ENCODE results near the gene ATP6V0E1.

The ATP6V0E1 gene

DNA sequence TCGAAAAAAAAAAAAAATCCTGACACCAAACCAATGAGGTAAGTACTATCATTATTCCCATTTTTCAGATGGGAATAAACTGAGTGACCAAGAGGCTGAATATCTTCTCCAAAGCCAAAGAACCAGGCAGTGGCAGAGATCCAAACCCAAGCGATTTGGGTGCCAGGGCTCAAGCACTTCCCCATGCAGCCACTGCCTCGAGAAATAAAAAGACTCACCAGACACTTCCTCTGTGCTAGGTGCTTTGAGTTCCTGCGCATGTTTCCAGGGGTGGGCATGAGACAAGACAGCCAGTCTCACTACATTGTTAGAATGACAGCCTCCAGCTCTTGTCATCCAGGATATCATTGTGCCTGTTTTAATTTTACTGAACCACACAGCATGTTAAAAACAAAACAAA, 26.6 kb upstream of the ATP6V0E1 start:
- DNase-seq (ENCODE audit: low spot score): no peak

DNA sequence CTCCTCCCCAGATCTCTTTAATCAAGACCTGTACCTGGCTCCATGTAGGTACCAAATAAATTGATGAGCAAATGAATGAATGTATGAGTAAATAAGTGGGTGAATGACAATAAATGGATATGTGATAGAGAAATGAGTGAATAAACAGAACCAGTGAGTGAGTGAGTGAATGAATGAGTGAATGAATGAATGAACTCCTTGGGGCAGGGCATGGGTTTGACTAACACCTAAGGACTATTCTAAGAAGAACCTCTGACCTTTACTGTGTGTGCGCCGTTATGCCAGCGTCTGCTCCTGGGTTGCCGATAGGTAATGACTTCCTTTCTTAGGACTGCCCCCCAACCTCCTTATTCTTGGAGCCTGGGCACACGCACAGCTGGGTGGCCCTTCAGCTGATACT, 26.1 kb upstream of the ATP6V0E1 start:
- DNase-seq (ENCODE audit: low spot score): no peak

DNA sequence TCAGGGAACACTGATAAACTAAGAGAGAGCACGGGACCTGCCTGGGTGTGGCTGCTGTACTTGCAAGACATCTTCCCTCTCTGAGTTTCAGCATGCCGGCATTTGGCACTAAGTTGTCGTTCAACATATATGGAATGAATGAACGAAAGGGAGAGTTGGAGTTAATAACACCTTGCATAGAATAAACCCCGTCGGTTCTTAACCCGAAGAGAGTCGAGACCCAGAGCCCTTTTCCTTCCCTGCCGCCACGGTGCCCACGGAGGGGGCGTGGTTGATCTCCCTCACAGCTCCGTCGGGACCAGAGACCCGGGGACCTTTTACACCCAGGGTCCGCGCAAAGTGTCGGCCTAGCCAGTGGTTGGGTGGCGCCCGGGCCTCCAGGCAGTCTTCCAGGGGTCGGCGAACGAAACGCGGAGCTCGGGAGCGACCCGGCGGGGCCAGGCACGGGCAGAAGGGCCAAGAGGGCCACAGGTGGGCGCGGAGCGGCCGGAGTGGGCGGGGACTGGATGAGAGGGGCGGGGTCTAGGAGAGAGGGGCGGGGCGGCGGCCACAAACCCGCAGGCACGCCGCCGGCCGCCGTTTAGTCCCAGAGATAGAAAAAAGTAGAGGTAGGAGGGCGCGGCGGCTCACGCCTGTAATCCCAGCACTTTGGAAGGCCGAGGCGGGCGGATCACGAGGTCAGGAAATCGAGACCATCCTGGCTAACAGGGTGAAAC, 25.1 kb upstream of the ATP6V0E1 start:
- peak; percentile 89 for DNase-seq (ENCODE audit: low spot score)

DNA sequence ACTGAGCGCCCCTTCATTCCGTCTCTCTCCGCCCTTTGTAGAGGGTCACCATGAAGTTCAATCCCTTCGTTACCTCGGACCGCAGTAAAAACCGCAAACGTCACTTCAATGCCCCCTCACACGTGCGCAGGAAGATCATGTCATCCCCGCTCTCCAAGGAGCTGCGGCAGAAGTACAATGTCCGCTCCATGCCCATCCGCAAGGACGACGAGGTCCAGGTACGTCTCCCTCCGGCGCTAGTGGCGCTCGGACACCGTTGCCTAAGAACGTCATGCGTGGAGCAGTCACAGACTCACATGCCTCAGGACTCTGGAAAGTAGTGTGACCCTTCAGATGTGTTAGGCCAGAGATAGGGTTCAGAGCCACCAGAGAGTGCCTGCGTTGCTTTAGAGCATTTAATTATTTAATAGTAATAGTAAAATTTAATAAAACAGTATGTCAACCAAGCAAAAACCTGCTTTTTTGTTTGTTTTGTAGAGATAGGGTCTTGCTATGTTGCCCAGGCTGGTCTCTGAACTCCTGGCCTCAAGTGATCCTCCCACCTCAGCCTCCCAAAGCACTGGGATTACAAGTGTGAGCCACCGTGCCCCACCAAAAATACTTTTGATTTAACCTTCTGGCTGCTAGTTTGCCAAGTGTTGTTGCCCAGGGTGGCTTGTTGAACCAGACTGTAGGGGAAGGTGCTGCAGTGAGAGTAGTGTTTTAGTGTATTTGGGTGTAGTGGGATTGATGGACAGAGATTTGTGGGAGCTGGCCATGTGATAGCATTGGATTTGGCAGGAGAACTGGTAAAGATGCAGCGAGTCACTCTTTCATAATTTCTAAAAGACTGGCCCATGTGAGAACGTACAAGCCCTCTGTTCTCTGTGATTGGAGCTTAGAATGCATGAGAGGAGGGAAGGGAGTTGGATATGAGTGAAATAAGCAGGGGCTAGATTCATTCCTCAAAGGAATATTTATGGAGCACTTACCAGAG, 23.5 kb upstream of the ATP6V0E1 start:
- no peak for DNase-seq (ENCODE audit: low spot score)

DNA sequence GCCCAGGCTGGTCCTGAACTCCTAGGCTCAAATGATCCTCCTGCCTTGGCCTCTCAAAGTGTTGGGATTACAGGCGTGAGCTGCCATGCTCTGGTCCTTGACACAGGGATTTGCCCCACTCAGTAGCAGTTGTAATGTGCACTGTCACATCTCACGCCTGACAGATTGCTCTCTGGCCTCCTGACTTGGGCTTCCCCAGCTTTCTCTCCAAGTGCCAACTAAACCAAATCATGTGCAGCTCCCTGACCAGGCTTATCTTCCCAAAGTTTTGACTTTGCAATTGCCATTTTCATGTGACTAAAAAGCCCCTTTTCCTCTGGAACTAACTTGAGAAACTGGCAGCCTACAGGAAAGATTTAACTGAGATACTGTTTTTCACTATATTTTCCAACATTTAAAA, 13.7 kb upstream of the ATP6V0E1 start:
- no peak for DNase-seq (ENCODE audit: low spot score)

DNA sequence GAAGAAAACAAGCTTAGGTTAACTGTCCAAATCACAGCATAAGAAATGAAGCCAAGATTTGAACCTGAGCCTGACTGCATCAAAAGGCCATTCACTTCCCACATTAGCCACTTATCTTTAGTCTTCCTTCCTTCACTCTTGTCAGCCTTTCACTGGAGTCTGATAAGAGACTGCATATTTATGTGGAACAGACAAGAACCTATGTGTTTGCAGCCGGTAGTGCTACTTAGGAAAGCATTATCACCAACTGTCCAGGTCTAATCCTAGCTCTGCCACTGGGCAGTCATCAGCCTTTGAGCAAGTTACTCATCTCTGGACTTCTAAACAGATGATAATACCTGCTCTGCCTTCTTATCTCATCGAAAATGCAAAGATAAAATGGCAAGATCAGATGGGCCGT, 12.1 kb upstream of the ATP6V0E1 start:
- DNase-seq (ENCODE audit: low spot score): no peak

DNA sequence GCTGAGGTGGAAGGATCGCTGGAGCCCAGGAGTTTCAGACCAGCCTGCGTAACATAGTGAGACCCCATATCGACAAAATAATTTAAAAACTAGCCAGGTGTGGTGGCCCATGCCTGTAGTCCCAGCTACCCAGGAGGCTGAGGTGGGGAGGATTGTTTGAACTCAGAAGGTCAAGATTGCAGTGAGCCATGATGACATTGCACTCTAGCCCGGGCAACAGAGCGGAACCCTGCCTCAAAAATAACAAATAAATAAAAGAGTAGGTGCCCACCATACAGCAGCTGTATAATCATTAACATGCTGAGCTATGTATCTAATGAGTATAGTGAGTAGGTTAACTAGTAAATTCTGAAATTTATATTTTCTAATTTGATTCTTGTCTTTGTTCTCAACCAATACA, 11.0 kb upstream of the ATP6V0E1 start:
- no peak for DNase-seq (ENCODE audit: low spot score)

DNA sequence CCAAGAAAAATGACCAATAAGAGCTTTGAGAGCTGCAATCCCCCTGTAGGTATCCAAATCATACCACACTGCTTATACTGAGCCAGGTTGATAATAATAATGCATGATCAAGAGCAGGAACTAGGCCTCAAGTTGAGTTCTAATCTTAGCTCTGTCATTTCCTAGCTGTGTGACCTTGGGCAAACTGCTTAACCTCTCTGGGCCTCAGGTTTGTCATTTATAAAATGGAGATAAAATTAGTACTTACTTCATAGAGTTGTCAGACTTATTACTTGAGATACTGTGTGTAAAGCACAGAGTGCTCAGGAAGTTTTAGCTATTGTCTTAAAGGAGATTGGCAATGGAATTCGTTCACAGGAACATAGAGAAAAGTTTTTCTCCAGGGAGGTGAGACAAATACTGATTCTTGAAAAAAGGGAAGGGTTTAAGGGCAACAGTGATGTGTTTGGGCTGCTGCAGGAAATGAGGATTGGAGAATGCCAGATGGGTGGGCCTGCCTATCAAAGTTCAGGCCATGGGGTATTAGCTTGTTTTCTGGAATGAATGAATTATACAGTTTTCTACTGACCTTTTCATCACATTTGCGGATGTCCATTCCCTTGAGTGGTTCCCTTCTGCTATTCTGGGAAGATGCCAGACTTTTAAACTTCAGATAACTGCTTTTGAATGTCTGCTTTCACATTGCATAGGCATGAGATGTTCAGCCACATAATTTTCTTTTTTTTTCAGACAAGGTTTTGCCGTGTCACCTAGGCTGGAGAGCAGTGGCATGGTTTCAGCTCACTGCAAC, 10.2 kb upstream of the ATP6V0E1 start:
- no peak for DNase-seq (ENCODE audit: low spot score)

DNA sequence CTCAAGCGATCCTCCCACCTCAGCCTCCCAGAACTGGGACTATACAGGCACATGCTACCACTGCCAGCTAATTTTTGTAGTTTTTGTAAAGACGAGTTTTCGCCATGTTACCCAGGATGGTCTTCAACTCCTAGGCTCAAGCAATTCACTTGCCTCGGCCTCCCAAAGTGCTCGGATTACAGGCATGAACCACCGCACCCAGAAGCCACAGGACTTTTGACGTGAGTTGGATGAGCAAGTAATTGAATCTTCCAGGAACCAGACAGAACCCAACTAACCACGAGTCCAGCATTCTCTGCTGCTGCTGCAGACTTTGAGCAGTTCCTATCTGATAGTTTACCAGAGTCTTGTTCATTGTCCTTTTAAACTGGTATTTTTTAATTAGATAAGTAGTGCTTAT, 9.6 kb upstream of the ATP6V0E1 start:
- no peak for DNase-seq (ENCODE audit: low spot score)

DNA sequence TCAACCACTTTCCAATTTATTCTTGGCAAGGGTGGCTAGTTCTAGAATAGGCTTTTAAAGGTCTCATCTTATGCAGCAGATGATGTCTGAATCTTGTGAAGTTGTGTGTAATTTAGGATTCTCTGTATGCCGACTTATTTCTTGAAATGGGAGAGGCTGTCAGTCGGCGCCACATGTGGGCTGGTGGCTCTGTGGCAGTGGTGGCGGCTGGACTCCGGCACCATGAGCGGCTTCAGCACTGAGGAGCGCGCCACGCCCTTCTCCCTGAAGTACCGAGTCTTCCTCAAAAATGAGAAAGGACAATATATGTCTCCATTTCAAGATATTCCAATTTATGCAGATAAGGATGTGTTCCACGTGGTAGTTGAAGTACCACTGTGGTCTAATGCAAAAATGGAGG, 8.3 kb upstream of the ATP6V0E1 start:
- DNase-seq (ENCODE audit: low spot score): no peak

DNA sequence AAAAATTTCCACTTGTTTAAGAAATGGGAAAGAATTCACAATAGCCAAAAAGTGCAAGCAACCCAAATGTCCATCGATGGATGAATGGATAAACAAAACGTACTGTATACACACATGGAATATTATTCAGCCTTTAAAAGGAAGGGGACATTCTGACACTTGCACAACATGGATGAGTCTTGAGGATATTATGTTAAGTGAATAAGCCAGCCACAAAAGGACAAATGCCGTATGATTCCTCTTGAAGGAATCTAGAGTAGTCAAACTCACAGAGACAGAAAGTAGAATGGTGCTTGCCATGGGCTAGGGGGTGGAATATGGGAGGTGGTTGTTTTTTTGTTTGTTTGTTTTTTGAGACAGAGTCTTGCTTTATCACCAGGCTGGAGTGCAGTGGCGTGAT, 3.8 kb upstream of the ATP6V0E1 start:
- no peak for DNase-seq (ENCODE audit: low spot score)

DNA sequence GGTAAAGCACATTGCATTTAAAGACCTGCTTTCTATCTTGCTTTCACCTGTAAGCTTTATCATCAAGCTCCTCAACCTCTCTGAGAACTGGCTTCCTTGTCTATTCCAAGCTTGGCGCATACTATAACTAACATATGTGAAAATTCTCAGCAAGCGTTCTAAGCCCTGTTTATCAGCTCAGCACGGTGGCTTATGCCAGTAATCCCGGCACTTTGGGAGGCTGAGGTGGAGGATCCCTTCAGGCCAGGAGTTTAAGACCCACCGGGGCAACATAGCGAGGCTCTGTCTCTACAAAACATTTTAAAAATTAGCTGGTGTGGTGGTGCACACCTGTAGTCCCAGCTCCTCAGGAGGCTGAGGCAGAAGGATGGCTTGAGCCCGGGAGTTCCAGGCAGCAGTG, 1.6 kb upstream of the ATP6V0E1 start:
- no peak for DNase-seq (ENCODE audit: low spot score)

DNA sequence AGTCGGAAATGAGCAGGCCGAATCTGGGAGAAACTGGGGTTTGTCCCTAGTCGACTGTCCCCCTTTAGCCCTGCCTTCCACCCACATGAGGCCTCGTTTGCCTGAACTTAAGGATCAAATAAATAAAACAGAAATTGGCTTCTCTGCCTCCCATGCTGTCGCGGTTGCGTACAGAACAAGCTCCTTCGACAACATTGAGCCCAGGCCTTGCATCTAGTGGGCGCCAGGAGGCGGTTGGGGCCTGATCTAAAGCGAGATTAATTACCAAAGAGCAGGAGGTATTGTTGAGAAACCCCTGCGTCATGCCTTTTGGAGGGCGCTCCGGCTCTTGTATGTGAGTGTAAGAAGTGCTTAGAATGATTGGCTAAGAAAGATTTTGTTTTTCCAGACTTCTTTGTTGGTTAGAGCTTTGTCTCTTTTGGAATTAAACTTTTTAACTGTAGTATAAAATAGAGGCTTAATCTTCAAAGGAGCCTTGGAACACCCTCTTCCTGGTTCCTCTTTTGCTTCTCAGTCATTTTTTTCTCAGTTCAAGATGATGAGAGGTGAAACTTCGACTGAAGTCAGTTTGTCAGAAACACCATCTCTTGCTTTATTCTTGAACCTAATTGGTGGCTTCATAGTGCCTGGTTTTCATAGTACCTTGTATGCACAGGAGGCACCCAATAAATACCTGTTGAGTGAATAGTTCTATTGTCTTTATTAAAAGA, 828 bp downstream of the ATP6V0E1 start:
- DNase-seq (ENCODE audit: low spot score): peak; percentile 77

DNA sequence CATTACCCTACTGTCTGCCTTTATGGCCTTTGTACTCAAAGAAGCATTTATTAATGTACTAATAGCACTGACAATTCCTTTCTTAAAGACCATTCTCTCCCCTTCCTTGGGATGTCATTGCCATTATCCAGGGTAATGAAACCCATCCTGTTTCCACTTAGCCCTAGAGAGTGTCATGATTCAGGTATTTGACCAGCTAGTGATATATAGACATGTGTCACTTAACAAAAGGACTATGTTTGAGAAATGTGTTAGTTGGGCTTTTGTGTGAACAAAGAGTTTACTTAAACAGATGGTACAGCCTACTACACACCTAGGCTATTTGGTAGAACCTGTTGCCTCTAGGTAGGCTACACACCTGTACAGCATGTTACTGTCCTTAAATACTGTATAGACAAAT, 2.0 kb downstream of the ATP6V0E1 start:
- no peak for DNase-seq (ENCODE audit: low spot score)

DNA sequence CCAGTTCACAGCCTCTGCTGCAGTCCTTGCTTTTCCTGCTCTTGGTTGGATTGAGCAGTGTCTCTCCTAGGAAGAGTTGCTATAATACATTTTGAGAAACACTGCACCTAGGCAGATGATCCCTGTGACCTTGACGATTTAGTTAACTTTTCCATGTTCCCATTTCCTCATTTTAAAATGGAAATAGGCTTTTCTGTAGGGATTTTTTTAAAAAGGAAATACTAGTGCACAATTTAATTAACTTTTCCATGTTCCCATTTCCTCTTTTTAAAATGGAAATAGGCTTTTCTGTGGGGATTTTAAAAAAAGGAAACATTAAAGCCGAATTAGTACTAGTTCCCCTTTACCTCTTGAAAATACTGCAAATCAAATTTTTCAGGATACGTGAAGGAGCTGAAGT, 4.7 kb downstream of the ATP6V0E1 start:
- DNase-seq (ENCODE audit: low spot score): no peak

DNA sequence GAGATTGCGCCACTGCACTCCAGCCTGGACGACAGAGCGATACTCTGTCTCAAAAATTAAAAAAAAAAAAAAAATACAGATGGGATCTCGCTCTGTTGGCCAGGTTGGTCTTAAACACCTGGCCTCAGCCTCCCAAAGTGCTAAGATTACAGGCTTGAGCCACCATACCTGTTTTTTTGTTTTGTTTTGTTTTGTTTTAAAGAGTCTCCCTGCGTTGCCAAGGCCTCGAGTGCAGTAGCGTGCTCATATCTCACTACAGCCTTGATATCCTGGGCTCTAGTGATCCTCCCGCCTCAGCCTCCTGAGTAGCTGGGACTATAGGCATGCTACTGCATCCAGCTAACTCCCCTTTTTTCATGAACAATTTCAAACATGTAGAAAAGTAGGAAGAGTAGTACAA, 7.2 kb downstream of the ATP6V0E1 start:
- no peak for DNase-seq (ENCODE audit: low spot score)

DNA sequence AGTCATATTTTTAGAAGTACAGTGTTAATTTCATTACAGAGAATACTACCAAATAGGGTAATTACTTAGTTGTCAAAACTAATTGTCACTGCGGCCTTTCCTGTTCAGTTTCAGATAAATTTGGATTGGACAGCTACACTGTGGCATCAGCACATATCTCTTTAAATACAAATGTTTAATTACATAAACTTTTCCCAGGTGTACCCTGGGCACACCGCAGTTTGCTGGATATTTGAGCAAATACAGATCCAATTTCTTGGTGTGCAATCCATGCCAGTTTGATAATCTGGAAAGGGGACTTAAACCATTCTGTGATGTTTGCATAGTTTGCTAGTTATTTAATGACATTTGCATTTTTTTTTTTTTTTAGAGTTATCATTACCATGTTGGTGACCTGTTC, 10.8 kb downstream of the ATP6V0E1 start:
- DNase-seq (ENCODE audit: low spot score): no peak

DNA sequence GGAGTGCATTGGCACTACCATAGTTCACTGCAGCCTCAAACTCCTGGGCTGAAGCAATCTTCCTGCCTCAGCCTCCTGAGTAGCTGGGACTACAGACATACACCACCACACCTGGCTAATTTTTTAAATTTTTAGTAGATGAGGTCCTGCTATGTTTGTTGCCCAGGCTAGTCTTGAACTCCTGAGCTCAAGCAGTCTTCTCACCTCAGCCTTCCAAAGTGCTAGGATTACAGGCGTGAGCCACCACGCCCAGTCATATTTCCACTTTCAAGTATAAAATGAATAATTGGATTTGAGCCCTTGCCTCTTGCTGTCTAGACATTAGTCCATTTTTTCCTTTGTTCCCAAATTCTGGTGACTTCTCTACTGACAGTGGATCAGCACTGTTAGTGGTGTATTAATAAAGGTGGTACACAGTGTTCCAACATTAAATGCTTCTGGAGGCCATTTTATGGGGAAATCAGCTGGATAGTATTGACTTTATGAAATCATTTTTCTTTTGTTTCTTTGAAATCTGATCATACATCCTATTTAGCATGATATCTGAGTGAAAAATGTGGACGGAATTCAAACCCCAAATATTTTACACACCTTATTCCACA, 15.9 kb downstream of the ATP6V0E1 start:
- no peak for DNase-seq (ENCODE audit: low spot score)

DNA sequence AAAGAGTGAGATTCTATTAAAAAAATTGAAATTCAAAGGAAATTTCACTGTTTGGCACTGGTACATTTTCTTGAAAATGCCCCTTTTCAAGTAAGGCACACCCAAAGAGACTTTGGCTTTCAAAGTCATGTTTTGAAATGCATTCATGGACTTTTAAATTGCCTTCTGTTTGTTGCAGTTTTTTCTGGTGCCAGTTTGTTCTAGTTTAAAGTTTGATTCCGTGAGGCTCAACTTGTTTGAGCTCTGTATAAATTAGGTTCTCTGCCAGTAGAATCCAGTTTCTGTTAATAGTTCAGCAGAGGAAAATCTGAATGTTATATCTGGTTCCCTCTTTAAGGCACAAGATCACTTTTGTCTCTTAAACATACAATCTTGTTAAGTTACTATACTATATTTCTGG, 16.4 kb downstream of the ATP6V0E1 start:
- no peak for DNase-seq (ENCODE audit: low spot score)

DNA sequence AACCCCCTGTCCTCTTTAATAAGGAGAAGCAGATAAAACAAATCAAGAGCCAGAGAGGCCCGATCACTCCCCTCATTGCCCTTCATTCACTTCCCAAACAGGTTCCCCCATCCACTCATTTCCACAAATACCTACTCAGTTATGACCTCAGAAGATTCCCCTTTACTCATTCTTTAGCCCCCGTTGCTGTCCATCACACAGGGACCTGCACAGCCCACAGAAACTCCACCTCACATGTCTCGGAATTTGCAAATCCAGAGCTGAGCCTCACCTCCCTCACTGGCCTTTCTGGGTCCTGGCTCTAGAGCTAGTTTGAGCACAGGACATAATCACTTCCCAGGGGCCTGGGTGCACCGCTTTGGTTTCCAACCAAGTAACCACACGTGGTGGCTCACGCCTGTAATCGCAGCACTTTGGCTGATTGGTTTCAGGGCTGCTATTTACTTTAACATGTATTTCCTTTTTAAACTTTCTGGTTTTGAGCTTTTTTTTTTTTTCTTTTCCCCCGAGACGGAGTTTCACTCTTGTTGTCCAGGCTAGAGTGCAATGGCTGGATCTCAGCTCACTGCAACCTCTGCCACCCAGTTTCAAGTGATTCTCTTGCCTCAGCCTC, 17.8 kb downstream of the ATP6V0E1 start:
- no peak for DNase-seq (ENCODE audit: low spot score)

DNA sequence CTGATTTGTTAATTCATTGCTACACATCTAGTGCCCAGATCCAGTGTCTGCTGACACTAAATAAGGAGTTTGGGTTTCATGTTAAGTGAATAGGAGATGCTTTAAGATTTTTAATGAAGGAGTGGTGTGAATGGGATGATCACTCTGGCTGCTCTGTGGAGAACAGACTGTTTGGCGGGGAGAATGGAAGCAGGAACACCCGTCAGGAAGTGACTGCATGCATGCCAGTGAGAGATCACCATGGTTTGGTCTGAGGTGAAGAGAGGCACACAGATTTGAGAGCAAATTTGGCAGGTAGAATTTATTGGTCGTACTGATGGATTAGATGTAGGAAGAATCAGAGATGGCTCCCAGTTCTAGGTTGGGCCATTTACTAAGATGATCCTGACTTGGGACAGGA, 19.8 kb downstream of the ATP6V0E1 start:
- DNase-seq (ENCODE audit: low spot score): no peak

Data from ecto neural progenitor cell (in vitro differentiated cells).